Activated CD4-positive, alpha-beta T cell treated with anti-CD3 and anti-CD28 coated beads, Interleukin-2, amount 50 U/mL, for 1 hour (primary cell): ENCODE measurements around the gene TUT4.
A peak's percentile ranks its signal among the peaks of the same experiment; 100 is the strongest.
"Not testable (repeated sequence)": the region's sequence is repeated elsewhere in the genome, so short reads cannot be mapped to it uniquely, and the experiment has no call there.

Experiments used
- DNase-seq: peaks from one replicate; pipeline ENCODE4 v3.0.0-alpha.2; 2020

TUT4 gene

GRCh38 chr1:52552505-52553361, at the start of gene TUT4:
TUT4 (minus strand) TSS chr1:52553092; CDS start chr1:52526280, 26,812 bp downstream.
- DNase-seq, result peak; percentile 73

GRCh38 chr1:52601991-52602855, 49.3 kb upstream of the TUT4 start, which contains the start of gene GPX7:
GPX7 (plus strand) TSS chr1:52602371; CDS start chr1:52602410, 39 bp downstream.
- DNase-seq, result peak; percentile 62

GRCh38 chr1:52601519-52601918, 48.6 kb upstream of the TUT4 start:
- DNase-seq, result no peak

- no peak for DNase-seq
Observed at GRCh38 chr1:52600533-52601179, 47.8 kb upstream of the TUT4 start.

- DNase-seq, result no peak
Observed at GRCh38 chr1:52599236-52599635, 46.3 kb upstream of the TUT4 start.

- DNase-seq, result no peak
Observed at GRCh38 chr1:52598729-52599128, 45.8 kb upstream of the TUT4 start.

- no peak for DNase-seq
Observed at GRCh38 chr1:52597912-52598311, 45.0 kb upstream of the TUT4 start.

- DNase-seq, result no peak
Observed at GRCh38 chr1:52595061-52595460, 42.2 kb upstream of the TUT4 start.

GRCh38 chr1:52593495-52593894, 40.6 kb upstream of the TUT4 start:
- DNase-seq, result no peak

GRCh38 chr1:52592637-52593323, 39.9 kb upstream of the TUT4 start:
- DNase-seq, result no peak

GRCh38 chr1:52590266-52590665, 37.4 kb upstream of the TUT4 start:
- DNase-seq, result no peak

GRCh38 chr1:52588535-52588934, 35.6 kb upstream of the TUT4 start:
- DNase-seq, result no peak

GRCh38 chr1:52588027-52588426, 35.1 kb upstream of the TUT4 start:
- DNase-seq, result no peak

- no peak for DNase-seq
Observed at GRCh38 chr1:52585474-52585873, 32.6 kb upstream of the TUT4 start.

GRCh38 chr1:52582116-52582696, 29.3 kb upstream of the TUT4 start:
- DNase-seq, result no peak

GRCh38 chr1:52580283-52580682, 27.4 kb upstream of the TUT4 start:
- DNase-seq, result no peak

- no peak for DNase-seq
Observed at GRCh38 chr1:52579415-52579814, 26.5 kb upstream of the TUT4 start.

GRCh38 chr1:52578066-52578465, 25.2 kb upstream of the TUT4 start:
- DNase-seq, result not testable (repeated sequence)

- no peak for DNase-seq
Observed at GRCh38 chr1:52576074-52576473, 23.2 kb upstream of the TUT4 start.

GRCh38 chr1:52574594-52574993, 21.7 kb upstream of the TUT4 start:
- DNase-seq, result no peak

- DNase-seq, result no peak
Observed at GRCh38 chr1:52572387-52572786, 19.5 kb upstream of the TUT4 start.

GRCh38 chr1:52571783-52572182, 18.9 kb upstream of the TUT4 start:
- DNase-seq, result no peak
